Lower leg skin (tissue), 4 donors: ENCODE measurements around the gene LRGUK. TPM values are rescaled to one million over a fixed set of nuclear protein-coding genes. Genes with fewer than 3 reads are reported as not detected.

ENCODE experiments used
- DNase-seq, 2 donors: peaks; one replicate each; pipeline ENCODE4 v3.0.0-alpha.2; 2019; ENCODE audit warnings: low spot score in 2 of 2
- H3K4me3 ChIP-seq: fragments of 200-600 bp; sonication (generic); 2 replicates; pipeline ENCODE4 v1.5.1; 2017; ENCODE audit warnings: mild to moderate bottlenecking, low read depth; ENCODE audit not compliant: poor library complexity, severe bottlenecking
- CTCF ChIP-seq, 3 donors: fragments of 450-650 bp; IDR thresholded peaks; one replicate each; pipeline ENCODE4 v1.5.1; 2016; ENCODE audit warnings: antibody characterized with exemption in 3 of 3, mild to moderate bottlenecking in 3 of 3, moderate library complexity in 2 of 3
- POLR2A ChIP-seq, 2 donors: fragments of 450-650 bp; IDR thresholded peaks; one replicate each; pipeline ENCODE4 v1.6.1; 2016 to 2017; ENCODE audit warnings: antibody characterized with exemption in 2 of 2, mild to moderate bottlenecking in 1 of 2, moderate library complexity in 1 of 2
- WGBS, 2 donors: methylation state at CpG; one replicate each; pipeline ENCODE4 v1.1.5; 2018; 5-methylcytosine and 5-hydroxymethylcytosine counted together
- intact Hi-C: fragments of 100-400 bp; cut with DNase I; formaldehyde crosslinking; loops from one replicate; pipeline ENCODE4 v1.15.0; 2023; ENCODE audit warnings: low total_unique reads
- total RNA-seq, 4 donors: library from RNA; depleted of rRNA; stranded (reverse); fragments of >200 nt; gene quantifications; one replicate each; pipeline ENCODE4 v1.1.0, GENCODE V29; 2016

Gene LRGUK
- total RNA-seq, 4 donors from 2014 or later: 0.08 to 0.68 (median 0.18) TPM

DNA sequence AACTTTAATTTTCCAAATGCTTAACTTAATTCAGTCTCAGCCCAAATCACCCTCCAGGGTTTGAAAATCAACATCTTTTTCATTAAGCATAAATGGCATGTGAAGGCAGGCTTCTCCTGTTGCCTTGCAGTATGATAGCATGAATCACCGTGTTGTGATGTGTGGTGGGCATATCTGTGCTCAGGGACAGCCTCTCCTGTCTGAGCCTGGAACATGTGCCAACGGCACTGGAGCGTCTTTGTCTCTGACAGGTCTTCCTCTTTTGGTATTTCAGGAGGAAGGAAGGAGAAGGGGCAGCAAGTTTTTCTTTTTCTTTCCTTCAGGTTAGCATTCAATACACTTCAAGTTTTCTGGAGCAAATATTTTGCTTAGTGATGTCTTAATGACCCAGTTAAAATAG is 57.6 kb downstream of the LRGUK start:
- no peak for DNase-seq
- intact Hi-C loops: no loop called here
- 36 to 39% methylated on average over 3 of the region's 3 CpGs for WGBS, 2 donors
- TF ChIP-seq CTCF (IDR thresholded peaks at IDR 0.05) (no peak), POLR2A (IDR thresholded peaks at IDR 0.05) (no peak)
- no peak overlapping the region for H3K4me3 ChIP-seq

GRCh38 chr7:134186027-134186426 is 58.9 kb downstream of the LRGUK start:
- 44 to 46% methylated on average over 3 of the region's 3 CpGs for WGBS, 2 donors
- H3K4me3 ChIP-seq: no peak overlapping the region
- intact Hi-C loops: no loop called here
- no peak for TF ChIP-seq CTCF (IDR thresholded peaks at IDR 0.05)
- no peak for TF ChIP-seq POLR2A (IDR thresholded peaks at IDR 0.05)
- DNase-seq: no peak

- DNase-seq: no peak
- no peak for TF ChIP-seq CTCF (IDR thresholded peaks at IDR 0.05)
- TF ChIP-seq POLR2A (IDR thresholded peaks at IDR 0.05): no peak
- H3K4me3 ChIP-seq: no peak overlapping the region
- intact Hi-C loops: no loop called here
- WGBS, 2 donors: 94 to 97% methylated on average over 2 of the region's 2 CpGs
These were observed 59.7 kb downstream of the LRGUK start for GRCh38 chr7:134186801-134187200.

GRCh38 chr7:134187893-134188292 is 60.8 kb downstream of the LRGUK start:
- no peak overlapping the region for H3K4me3 ChIP-seq
- TF ChIP-seq POLR2A (IDR thresholded peaks at IDR 0.05): no peak
- no peak for TF ChIP-seq CTCF (IDR thresholded peaks at IDR 0.05)
- DNase-seq: no peak
- intact Hi-C loops: no loop called here
- WGBS, 2 donors: 91 to 100% methylated on average over 1 of the region's 1 CpG

DNA sequence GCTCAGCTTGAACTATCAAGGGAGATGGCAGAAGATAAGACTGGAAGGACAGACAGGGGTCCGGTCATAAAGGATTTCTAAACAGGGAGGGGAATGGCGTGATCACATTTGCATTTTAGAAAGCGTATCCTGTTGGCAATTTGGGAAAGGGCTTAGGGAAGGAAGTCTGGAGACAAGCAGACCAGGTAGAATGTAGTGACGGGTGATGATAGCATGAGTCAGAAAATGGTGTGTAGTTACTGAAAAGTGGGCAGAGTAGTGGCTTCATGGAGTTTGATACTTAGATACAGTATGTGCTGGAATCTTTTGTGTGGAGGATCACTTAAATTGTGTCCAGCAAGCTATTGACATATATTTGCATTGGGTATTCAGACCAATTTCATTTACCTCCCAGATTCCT is 61.2 kb downstream of the LRGUK start:
- TF ChIP-seq POLR2A (IDR thresholded peaks at IDR 0.05): no peak
- TF ChIP-seq CTCF (IDR thresholded peaks at IDR 0.05): no peak
- intact Hi-C loops: no loop called here
- WGBS, 2 donors: 69 to 72% methylated on average over 4 of the region's 4 CpGs
- no peak for DNase-seq
- H3K4me3 ChIP-seq: no peak overlapping the region

GRCh38 chr7:134189559-134189958 is 62.4 kb downstream of the LRGUK start:
- no peak overlapping the region for H3K4me3 ChIP-seq
- no peak for DNase-seq
- intact Hi-C loops: no loop called here
- TF ChIP-seq POLR2A (IDR thresholded peaks at IDR 0.05): no peak
- TF ChIP-seq CTCF (IDR thresholded peaks at IDR 0.05): no peak
